SH-SY5Y (cell line): ENCODE data around the gene PARP8.

Experiments used
- GATA2 ChIP-seq: IDR thresholded peaks from 2 replicates; pipeline ENCODE4 v1.6.1; 2011; ENCODE audit warnings: mild to moderate bottlenecking, low read depth, low read length
- GATA3 ChIP-seq: IDR thresholded peaks from 2 replicates; pipeline ENCODE4 v1.6.1; 2011; ENCODE audit warnings: low read depth, mild to moderate bottlenecking, low read length, moderate library complexity

DNA sequence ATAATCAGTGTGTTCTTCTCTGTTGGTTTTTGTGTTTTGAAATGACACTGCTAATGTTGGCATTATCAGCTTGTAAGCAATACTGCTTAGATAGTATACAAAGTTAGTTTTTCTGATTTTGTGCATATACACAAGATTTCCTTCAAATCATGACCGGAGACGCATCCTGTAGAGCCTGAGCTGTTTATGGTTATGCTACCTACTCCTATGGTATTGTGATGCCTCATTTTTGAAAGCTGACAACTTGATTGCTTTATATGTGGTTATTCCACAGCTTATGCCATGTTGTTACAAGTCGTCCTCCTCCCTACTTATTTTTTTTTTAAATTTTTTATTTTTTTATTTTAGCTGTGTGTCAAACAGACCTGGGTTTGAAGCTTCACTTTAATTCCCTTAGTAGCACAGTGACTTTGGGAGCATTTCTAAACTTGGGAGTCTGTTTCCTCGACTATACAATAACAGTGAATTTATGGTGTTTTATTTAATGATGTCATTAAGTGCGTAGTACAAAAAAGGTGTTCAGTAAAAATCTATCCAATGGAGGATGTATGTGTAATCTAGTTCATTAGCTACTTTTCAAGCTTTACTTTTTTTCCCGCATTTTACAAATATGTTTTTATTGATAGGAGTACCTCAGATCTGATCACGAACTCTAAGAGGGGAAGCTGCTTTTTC lies 59.5 kb downstream of the PARP8 start:
- no peak for TF ChIP-seq GATA3
- TF ChIP-seq GATA2, result no peak
